CD4-positive, alpha-beta T cell (primary cell): Measurements from ENCODE around the gene HAP1. TPM values are rescaled to one million over a fixed set of nuclear protein-coding genes. Genes with fewer than 3 reads are reported as not detected.

Experiments
- ATAC-seq: fragments of 200-7000 bp; cut with Tn5 transposase; one replicate; pipeline ENCODE4 v1.10.0; 2022; ENCODE audit warnings: mild to moderate bottlenecking; ENCODE audit not compliant: poor library complexity
- CTCF ChIA-PET: fragments of 350-600 bp; sonication (Branson Sonifier 250); formaldehyde crosslinking; loops from one replicate; lab custom pipeline; 2021; ENCODE audit warnings: antibody characterized with exemption, inconsistent platforms; lab: Charles Lee
- POLR2A ChIA-PET: fragments of 350-600 bp; sonication (Branson Sonifier 250); formaldehyde crosslinking; loops from one replicate; lab custom pipeline; 2021; ENCODE audit warnings: antibody characterized with exemption, inconsistent platforms; lab: Charles Lee
- DNase-seq, 14 experiments: peaks; one replicate each; pipeline ENCODE4 v3.0.0-alpha.2; 2013 to 2020; ENCODE audit warnings: mixed read lengths in 2 of 14
- H3K27ac ChIP-seq, 2 donors: one replicate each; pipeline versions ENCODE4 v1.5.1 to v1.7.0; 2013; ENCODE audit warnings: low read length in 2 of 2, low read depth in 1 of 2, mild to moderate bottlenecking in 1 of 2
- H3K27me3 ChIP-seq, 2 experiments: 1 replicate in 1 of 2; 2 replicates in 1 of 2; pipeline versions ENCODE4 v1.6.1 to v1.7.0; 2013; ENCODE audit warnings: low read length in 2 of 2, control low read depth in 1 of 2, mild to moderate bottlenecking in 1 of 2, moderate library complexity in 1 of 2; ENCODE audit not compliant: insufficient read depth in 2 of 2, control insufficient read depth in 1 of 2
- H3K36me3 ChIP-seq: one replicate; pipeline ENCODE4 v1.6.1; 2013; ENCODE audit warnings: low read length, control low read depth; ENCODE audit not compliant: insufficient read depth
- H3K4me1 ChIP-seq: one replicate; pipeline ENCODE4 v1.6.1; 2013; ENCODE audit warnings: low read length, control low read depth; ENCODE audit not compliant: insufficient read depth
- H3K4me3 ChIP-seq: one replicate; pipeline ENCODE4 v1.5.1; 2013; ENCODE audit warnings: mild to moderate bottlenecking, low read length, moderate library complexity
- H3K9me3 ChIP-seq, 2 experiments: 1 replicate in 1 of 2; 2 replicates in 1 of 2; pipeline versions ENCODE4 v1.6.1 to v1.7.0; 2013; ENCODE audit warnings: low read length in 2 of 2, mild to moderate bottlenecking in 2 of 2, control low read depth in 1 of 2, moderate library complexity in 1 of 2; ENCODE audit not compliant: control insufficient read depth in 1 of 2, insufficient read depth in 1 of 2
- H3K27ac Mint-ChIP-seq: one replicate; pipeline ENCODE4 v1.8.0; 2020; ENCODE audit warnings: mixed read lengths
- H3K27me3 Mint-ChIP-seq: one replicate; pipeline ENCODE4 v1.8.0; 2021; ENCODE audit warnings: mixed read lengths
- H3K36me3 Mint-ChIP-seq: one replicate; pipeline ENCODE4 v1.8.0; 2021; ENCODE audit warnings: low read depth, mixed read lengths
- H3K4me1 Mint-ChIP-seq: one replicate; pipeline ENCODE4 v1.8.0; 2021; ENCODE audit warnings: low read depth, mixed read lengths
- H3K4me3 Mint-ChIP-seq: one replicate; pipeline ENCODE4 v1.8.0; 2020; ENCODE audit warnings: mild to moderate bottlenecking, mixed read lengths
- H3K9me3 Mint-ChIP-seq: one replicate; pipeline ENCODE4 v1.8.0; 2020; ENCODE audit warnings: mixed read lengths
- CTCF ChIP-seq: fragments of 200-600 bp; IDR thresholded peaks from one replicate; pipeline ENCODE4 v1.8.0; 2022; ENCODE audit warnings: antibody characterized with exemption, mild to moderate bottlenecking
- intact Hi-C, 2 experiments: fragments of 100-400 bp; cut with DNase I in 1 of 2; cut with micrococcal nuclease in 1 of 2; formaldehyde crosslinking; loops; one replicate each; pipeline versions ENCODE4 v1.15.1 to v1.9.0; 2023 to 2025; cut with DNase I, micrococcal nuclease
- total RNA-seq, 174 experiments: library from RNA in 2 of 174; stranded (reverse) in 2 of 174; gene quantifications; one replicate each; pipeline ENCODE4 v1.2.3 and lab custom pipeline; 2021 to 2026

Gene HAP1
- total RNA-seq, 2 experiments from 2014 or later, result 0.11 TPM; not detected in 1

DNA sequence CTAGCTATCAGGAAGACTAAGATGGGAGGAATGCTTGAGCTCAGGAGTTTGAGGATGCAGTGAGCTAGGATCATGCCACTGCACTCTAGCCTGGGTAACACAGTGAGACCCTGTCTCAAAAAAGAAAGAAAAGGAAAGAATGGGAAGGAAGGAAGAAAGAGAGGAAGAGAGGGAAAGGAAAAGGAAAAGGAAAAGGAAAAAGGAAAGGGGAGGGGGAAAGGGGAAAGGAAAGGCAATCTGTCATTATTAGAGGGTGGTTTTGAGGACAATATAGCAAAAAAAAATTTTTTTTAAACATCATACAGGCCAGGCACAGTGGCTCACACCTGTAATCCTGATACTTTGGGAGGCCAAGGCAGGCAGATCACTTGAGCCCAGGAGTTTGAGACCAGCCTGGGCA is 31.7 kb upstream of the HAP1 start:
- Mint-ChIP-seq H3K27ac (no peak overlapping the region), H3K36me3 (no peaks in the 10 kb centered on the region), H3K9me3 (no peaks in the 10 kb centered on the region), H3K4me1 (no peaks in the 10 kb centered on the region), H3K27me3 (no peaks in the 10 kb centered on the region), H3K4me3 (no peak overlapping the region)
- Histone ChIP-seq H3K27me3 (no peaks in the 10 kb centered on the region), H3K36me3 (no peaks in the 10 kb centered on the region), H3K4me3 (no peak overlapping the region), H3K9me3 (no peaks in the 10 kb centered on the region), H3K4me1 (no peaks in the 10 kb centered on the region), H3K27ac (no peak overlapping the region)
- POLR2A ChIA-PET, result no interaction called here
- DNase-seq (no peak), ATAC-seq (no peak)
- intact Hi-C loops, result no loop called here
- no peak for TF ChIP-seq CTCF
- CTCF ChIA-PET, result no interaction called here

GRCh38 chr17:41763327-41763726 is 28.9 kb upstream of the HAP1 start:
- intact Hi-C loops, result no loop called here
- H3K36me3 ChIP-seq, result no peaks in the 10 kb centered on the region
- CTCF ChIA-PET, result no interaction called here

DNA sequence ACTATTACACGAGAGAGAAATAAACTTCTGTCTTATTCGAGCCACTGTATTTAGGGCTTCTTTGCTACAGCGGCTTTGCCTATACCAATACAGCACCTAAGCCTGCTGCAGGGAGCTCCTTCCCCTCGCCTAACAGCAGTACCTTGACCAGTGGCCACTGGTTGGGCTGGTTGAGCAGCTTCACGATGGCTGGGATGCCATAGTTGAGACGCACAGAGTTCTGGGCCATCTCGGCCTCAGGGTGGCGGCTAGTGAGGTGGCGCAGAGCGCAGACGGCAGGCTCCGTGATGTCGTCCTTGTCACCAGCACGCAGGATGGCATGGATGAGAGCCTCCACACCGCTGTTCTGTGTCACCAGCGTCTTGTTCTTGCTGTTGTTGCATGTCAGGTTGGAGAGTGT is 28.4 kb upstream of the HAP1 start:
- Mint-ChIP-seq H3K4me3 (no peak overlapping the region), H3K4me1 (no peaks in the 10 kb centered on the region), H3K36me3 (no peaks in the 10 kb centered on the region), H3K27ac (no peak overlapping the region), H3K9me3 (no peaks in the 10 kb centered on the region), H3K27me3 (no peaks in the 10 kb centered on the region)
- Histone ChIP-seq H3K4me1 (no peaks in the 10 kb centered on the region), H3K27ac (no peak overlapping the region), H3K27me3 (no peaks in the 10 kb centered on the region), H3K36me3 (no peaks in the 10 kb centered on the region), H3K4me3 (no peak overlapping the region), H3K9me3 (no peaks in the 10 kb centered on the region)
- intact Hi-C loops, result no loop called here
- ChIA-PET POLR2A (no interaction called here), CTCF (no interaction called here)
- no peak for ATAC-seq
- TF ChIP-seq CTCF, result no peak
- DNase-seq, result no peak

More at GRCh38 chr17:41763327-41763726, 28.9 kb upstream of the HAP1 start:
- no peak for ATAC-seq
- Histone ChIP-seq H3K9me3 (no peaks in the 10 kb centered on the region), H3K27ac (no peak overlapping the region), H3K4me3 (no peak overlapping the region), H3K27me3 (no peaks in the 10 kb centered on the region), H3K4me1 (no peaks in the 10 kb centered on the region)
- Mint-ChIP-seq H3K27ac (no peak overlapping the region), H3K36me3 (no peaks in the 10 kb centered on the region), H3K27me3 (no peaks in the 10 kb centered on the region), H3K9me3 (no peaks in the 10 kb centered on the region), H3K4me3 (no peak overlapping the region), H3K4me1 (no peaks in the 10 kb centered on the region)
- no peak for TF ChIP-seq CTCF
- POLR2A ChIA-PET, result no interaction called here
- DNase-seq, result no peak
